Measurements from ENCODE around the gene SDC1.
"Not testable (repeated sequence)": the region's sequence is repeated elsewhere in the genome, so short reads cannot be mapped to it uniquely, and the experiment has no call there.

SDC1 gene

DNA sequence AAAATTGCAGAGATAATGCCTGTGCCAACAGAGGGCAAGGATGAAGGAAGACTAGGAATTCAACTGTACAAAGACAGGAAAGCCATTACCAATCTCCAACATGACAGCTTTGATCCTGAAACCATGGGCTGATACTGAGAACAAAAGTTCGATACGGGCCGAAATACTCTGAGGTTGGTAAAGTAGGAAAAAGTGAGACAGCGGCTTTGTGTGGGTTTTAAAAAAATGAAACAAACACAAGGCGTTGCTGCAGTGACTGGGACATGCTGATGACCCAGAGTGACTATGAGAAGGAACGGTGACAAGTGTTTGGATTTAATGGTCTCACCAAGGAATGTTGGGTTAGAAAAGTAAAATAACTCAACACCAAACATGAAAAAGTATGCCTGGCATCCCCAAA lies 24.2 kb upstream of the SDC1 start:
- TF ChIP-seq CTCF (IDR thresholded peaks at IDR 0.05; ENCODE audit: borderline replicate concordance, extremely low read depth, low read length, poor library complexity, severe bottlenecking), result no peak
- no peaks in the 10 kb centered on the region for H3K79me2 ChIP-seq (ENCODE audit: insufficient read depth, low read length)
- H2AFZ ChIP-seq (ENCODE audit: low read depth, low read length), result no peak overlapping the region
- H3K9me3 ChIP-seq (ENCODE audit: insufficient read depth, low read length, severe bottlenecking), result no peaks in the 10 kb centered on the region
- no peak overlapping the region for H3K4me2 ChIP-seq (ENCODE audit: insufficient read depth, low read length)
- peaks cover 73% of the 10 kb centered on the region for H3K36me3 ChIP-seq (ENCODE audit: insufficient read depth, low read length)
- no peak for ATAC-seq (ENCODE audit: insufficient read depth, low read depth)
- H3K27ac ChIP-seq (ENCODE audit: low read length), result no peak overlapping the region
- no peak overlapping the region for H3K4me3 ChIP-seq (ENCODE audit: low read depth in 1 of 2, low read length in 2 of 2)
- no peaks in the 10 kb centered on the region for H3K4me1 ChIP-seq (ENCODE audit: insufficient read depth, low read length)
- H3K9ac ChIP-seq (ENCODE audit: low read depth, low read length), result no peak overlapping the region
- no peak for DNase-seq
- H4K20me1 ChIP-seq (ENCODE audit: insufficient read depth, low read length), result peaks cover 2% of the 10 kb centered on the region; the same call in 1 of the 2 replicates
- no peaks in the 10 kb centered on the region for H3K27me3 ChIP-seq (ENCODE audit: insufficient read depth, low read length, poor library complexity)

DNA sequence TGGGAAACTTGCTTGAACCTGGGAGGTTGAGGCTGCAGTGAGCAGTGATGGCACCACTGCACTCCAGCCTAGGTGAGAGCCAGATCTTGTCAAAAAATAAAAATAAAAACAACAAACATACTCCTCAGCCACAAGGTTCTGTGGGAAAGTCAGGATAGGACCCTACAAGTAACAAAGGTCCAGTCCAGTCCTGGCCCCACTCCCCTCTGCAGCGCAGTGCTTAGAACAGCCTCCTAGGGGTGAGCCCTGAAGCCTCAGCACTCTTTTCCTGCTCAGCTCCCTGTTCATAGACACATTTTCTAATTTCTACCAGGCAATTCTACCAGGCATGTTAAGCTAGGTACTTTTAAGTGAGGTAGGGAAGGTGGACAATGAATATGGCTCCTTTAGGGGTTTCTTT lies 22.2 kb upstream of the SDC1 start:
- no peak for DNase-seq

DNA sequence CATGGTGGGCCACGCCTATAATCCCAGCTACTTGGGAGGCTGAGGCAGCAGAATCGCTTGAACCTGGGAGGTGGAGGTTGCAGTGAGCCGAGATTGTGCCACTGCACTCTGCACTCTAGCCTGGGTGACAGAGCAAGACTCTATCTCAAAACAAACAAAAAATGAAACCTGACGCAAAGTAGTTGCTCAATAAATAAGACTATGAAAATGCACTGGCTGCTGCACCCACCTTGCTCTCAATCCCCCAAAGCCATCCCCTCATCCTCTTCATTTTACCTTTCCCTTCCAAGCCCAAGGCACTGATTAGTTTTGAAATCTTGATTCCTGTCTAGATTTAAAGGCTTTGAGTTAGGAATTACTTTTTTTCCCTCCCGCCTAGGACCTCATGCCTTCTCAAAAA lies 18.7 kb upstream of the SDC1 start:
- H3K79me2 ChIP-seq (ENCODE audit: insufficient read depth, low read length); H3K27ac ChIP-seq (ENCODE audit: low read length); H2AFZ ChIP-seq (ENCODE audit: low read depth, low read length); H3K4me3 ChIP-seq (ENCODE audit: low read depth in 1 of 2, low read length in 2 of 2); DNase-seq; H3K9me3 ChIP-seq (ENCODE audit: insufficient read depth, low read length, severe bottlenecking); ATAC-seq (ENCODE audit: insufficient read depth, low read depth); H4K20me1 ChIP-seq (ENCODE audit: insufficient read depth, low read length); H3K27me3 ChIP-seq (ENCODE audit: insufficient read depth, low read length, poor library complexity); H3K9ac ChIP-seq (ENCODE audit: low read depth, low read length); H3K4me2 ChIP-seq (ENCODE audit: insufficient read depth, low read length); H3K4me1 ChIP-seq (ENCODE audit: insufficient read depth, low read length): not testable (repeated sequence)
- peaks cover 18% of the 10 kb centered on the region; the same call in 1 of the 2 replicates for H3K36me3 ChIP-seq (ENCODE audit: insufficient read depth, low read length)

More for the DNA sequence above, 22.2 kb upstream of the SDC1 start:
- Histone ChIP-seq H3K27me3 (ENCODE audit: insufficient read depth, low read length, poor library complexity) (no peaks in the 10 kb centered on the region), H4K20me1 (ENCODE audit: insufficient read depth, low read length) (peaks cover 2% of the 10 kb centered on the region; the same call in 1 of the 2 replicates), H3K4me3 (ENCODE audit: low read depth in 1 of 2, low read length in 2 of 2) (no peak overlapping the region), H3K79me2 (ENCODE audit: insufficient read depth, low read length) (no peaks in the 10 kb centered on the region), H3K9ac (ENCODE audit: low read depth, low read length) (no peak overlapping the region), H3K9me3 (ENCODE audit: insufficient read depth, low read length, severe bottlenecking) (no peaks in the 10 kb centered on the region), H3K36me3 (ENCODE audit: insufficient read depth, low read length) (peaks cover 52% of the 10 kb centered on the region), H3K27ac (ENCODE audit: low read length) (no peak overlapping the region), H2AFZ (ENCODE audit: low read depth, low read length) (no peak overlapping the region), H3K4me2 (ENCODE audit: insufficient read depth, low read length) (no peak overlapping the region), H3K4me1 (ENCODE audit: insufficient read depth, low read length) (no peaks in the 10 kb centered on the region)
- no peak for TF ChIP-seq EZH2 (IDR thresholded peaks at IDR 0.05; ENCODE audit: borderline replicate concordance, low read depth, low read length, severe bottlenecking)
- TF ChIP-seq CTCF (IDR thresholded peaks at IDR 0.05; ENCODE audit: borderline replicate concordance, extremely low read depth, low read length, poor library complexity, severe bottlenecking), result no peak
- ATAC-seq (ENCODE audit: insufficient read depth, low read depth), result peak; percentile 23; the same call in 1 of the 3 replicates

DNA sequence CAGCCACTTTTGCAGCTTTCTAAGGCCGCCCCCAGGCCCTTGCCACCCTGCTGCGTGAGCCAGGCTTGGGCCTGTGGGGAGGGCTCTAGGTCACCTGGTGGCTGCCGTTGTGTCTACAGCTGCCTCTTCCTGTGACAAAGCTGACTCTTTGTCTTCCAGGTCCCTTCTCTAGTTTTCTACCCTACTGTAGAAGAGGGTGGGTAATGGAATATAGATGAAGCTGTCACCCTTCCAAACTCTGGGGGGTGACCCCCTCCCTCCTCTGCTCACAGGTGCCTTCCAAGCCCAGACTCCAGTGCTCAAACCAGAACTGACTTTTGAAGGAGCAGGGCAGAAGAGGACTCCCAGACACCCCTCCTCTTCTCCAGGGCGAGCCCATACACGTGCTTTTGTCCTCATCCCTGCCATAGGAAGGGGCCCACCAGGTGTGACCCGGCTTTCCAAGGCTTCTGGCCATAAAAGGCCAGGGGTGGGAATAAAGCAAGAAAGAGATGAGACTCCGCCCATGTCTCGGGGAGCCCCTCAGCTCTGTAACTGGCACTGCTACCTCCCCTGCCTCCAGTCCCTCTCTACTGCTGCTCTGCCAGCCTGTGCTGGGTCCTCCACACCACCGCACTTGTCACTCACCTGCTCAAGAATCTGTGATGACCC lies 17.9 kb upstream of the SDC1 start:
- peaks cover 11% of the 10 kb centered on the region; the same call in 1 of the 2 replicates for H3K36me3 ChIP-seq (ENCODE audit: insufficient read depth, low read length)
- H3K4me3 ChIP-seq (ENCODE audit: low read depth in 1 of 2, low read length in 2 of 2), result no peak overlapping the region
- no peak for DNase-seq
- TF ChIP-seq CTCF (IDR thresholded peaks at IDR 0.05; ENCODE audit: borderline replicate concordance, extremely low read depth, low read length, poor library complexity, severe bottlenecking) (no peak), EZH2 (IDR thresholded peaks at IDR 0.05; ENCODE audit: borderline replicate concordance, low read depth, low read length, severe bottlenecking) (no peak)
- no peaks in the 10 kb centered on the region for H3K4me1 ChIP-seq (ENCODE audit: insufficient read depth, low read length)
- no peak overlapping the region for H3K4me2 ChIP-seq (ENCODE audit: insufficient read depth, low read length)
- H3K27ac ChIP-seq (ENCODE audit: low read length), result no peak overlapping the region
- peaks cover 2% of the 10 kb centered on the region for H3K27me3 ChIP-seq (ENCODE audit: insufficient read depth, low read length, poor library complexity)
- H2AFZ ChIP-seq (ENCODE audit: low read depth, low read length), result no peak overlapping the region
- peak; percentile 33 for ATAC-seq (ENCODE audit: insufficient read depth, low read depth)
- peaks cover 2% of the 10 kb centered on the region; the same call in 1 of the 2 replicates for H4K20me1 ChIP-seq (ENCODE audit: insufficient read depth, low read length)
- H3K9ac ChIP-seq (ENCODE audit: low read depth, low read length), result no peak overlapping the region
- H3K79me2 ChIP-seq (ENCODE audit: insufficient read depth, low read length), result no peaks in the 10 kb centered on the region
- H3K9me3 ChIP-seq (ENCODE audit: insufficient read depth, low read length, severe bottlenecking), result no peaks in the 10 kb centered on the region
